ENCODE data around the gene HOMER1.

DNA sequence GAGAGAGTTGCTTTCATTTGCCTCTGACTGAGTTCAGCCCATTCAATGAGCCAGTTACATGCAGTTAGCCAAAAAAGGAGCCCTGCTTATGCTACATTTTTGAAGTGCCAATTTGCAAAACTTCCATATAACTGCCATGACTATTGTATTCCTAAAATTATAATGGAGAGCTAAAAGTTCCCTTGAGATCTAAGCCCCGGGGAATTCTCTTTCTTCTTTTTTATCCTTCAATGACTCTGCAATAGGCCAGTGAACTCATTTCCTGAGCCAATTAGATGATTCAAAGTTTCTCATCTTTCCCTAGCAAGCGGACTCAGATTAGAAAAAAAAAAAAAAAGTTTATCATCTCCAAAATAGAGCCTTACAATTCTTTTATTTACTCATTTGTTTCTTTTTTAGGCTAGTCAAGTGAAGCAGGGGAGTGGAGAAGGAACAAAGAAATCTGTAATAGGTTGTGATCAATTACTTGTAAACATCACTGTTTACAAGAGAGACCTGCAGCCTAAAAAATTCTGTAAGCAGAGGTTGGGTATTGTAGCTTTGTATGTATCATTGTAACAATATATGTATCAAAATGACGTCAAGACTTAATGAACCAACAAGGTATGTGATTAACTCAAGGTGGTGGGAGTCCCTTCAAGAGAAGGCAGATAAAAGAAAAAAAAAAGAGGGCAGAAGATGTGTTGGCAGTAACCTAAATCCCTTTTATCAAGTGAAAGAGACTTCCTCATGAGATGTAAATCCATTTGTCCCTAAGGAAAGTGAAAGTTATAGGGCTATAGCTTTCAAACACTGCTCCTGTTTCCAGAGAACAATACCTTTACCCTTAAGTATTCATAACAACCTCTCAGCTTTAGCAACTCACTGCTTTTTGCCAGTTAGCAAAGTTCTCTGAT, 48.7 kb upstream of the HOMER1 start:
- TF ChIP-seq EZH2 (IDR thresholded peaks at IDR 0.05) (no peak), EZH2phosphoT487 (IDR thresholded peaks at IDR 0.05) (peak; percentile 20)
- TF ChIP-seq, protein P1, sequence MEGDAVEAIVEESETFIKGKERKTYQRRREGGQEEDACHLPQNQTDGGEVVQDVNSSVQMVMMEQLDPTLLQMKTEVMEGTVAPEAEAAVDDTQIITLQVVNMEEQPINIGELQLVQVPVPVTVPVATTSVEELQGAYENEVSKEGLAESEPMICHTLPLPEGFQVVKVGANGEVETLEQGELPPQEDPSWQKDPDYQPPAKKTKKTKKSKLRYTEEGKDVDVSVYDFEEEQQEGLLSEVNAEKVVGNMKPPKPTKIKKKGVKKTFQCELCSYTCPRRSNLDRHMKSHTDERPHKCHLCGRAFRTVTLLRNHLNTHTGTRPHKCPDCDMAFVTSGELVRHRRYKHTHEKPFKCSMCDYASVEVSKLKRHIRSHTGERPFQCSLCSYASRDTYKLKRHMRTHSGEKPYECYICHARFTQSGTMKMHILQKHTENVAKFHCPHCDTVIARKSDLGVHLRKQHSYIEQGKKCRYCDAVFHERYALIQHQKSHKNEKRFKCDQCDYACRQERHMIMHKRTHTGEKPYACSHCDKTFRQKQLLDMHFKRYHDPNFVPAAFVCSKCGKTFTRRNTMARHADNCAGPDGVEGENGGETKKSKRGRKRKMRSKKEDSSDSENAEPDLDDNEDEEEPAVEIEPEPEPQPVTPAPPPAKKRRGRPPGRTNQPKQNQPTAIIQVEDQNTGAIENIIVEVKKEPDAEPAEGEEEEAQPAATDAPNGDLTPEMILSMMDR (IDR thresholded peaks at IDR 0.05): no peak
